ENCODE data around the gene LRBA.

- TF ChIP-seq SMAD4 (CRISPR knock-in tag; IDR thresholded peaks at IDR 0.05), result no peak
- no peak for TF ChIP-seq ATF3 (CRISPR knock-in tag; conservative IDR thresholded peaks at IDR 0.05)
- TF ChIP-seq SMAD3 (CRISPR knock-in tag; IDR thresholded peaks at IDR 0.05; ENCODE audit: borderline replicate concordance), result no peak
- no peak for TF ChIP-seq SP1 (CRISPR knock-in tag; conservative IDR thresholded peaks at IDR 0.05)
- no peak for TF ChIP-seq FOXP4 (CRISPR knock-in tag; IDR thresholded peaks at IDR 0.05)
- TF ChIP-seq CTCF (IDR thresholded peaks at IDR 0.05), result no peak
- no peak for TF ChIP-seq NFYB (CRISPR knock-in tag; conservative IDR thresholded peaks at IDR 0.05; ENCODE audit: low read depth)
- TF ChIP-seq USF2 (CRISPR knock-in tag; IDR thresholded peaks at IDR 0.05), result no peak
- TF ChIP-seq NR3C1 (CRISPR knock-in tag; conservative IDR thresholded peaks at IDR 0.05; ENCODE audit: low read depth), result no peak
Measured at GRCh38 chr4:151022586-151022985, 7.5 kb upstream of the LRBA start.
